ENCODE data around the gene INSYN2A.

The INSYN2A gene

DNA sequence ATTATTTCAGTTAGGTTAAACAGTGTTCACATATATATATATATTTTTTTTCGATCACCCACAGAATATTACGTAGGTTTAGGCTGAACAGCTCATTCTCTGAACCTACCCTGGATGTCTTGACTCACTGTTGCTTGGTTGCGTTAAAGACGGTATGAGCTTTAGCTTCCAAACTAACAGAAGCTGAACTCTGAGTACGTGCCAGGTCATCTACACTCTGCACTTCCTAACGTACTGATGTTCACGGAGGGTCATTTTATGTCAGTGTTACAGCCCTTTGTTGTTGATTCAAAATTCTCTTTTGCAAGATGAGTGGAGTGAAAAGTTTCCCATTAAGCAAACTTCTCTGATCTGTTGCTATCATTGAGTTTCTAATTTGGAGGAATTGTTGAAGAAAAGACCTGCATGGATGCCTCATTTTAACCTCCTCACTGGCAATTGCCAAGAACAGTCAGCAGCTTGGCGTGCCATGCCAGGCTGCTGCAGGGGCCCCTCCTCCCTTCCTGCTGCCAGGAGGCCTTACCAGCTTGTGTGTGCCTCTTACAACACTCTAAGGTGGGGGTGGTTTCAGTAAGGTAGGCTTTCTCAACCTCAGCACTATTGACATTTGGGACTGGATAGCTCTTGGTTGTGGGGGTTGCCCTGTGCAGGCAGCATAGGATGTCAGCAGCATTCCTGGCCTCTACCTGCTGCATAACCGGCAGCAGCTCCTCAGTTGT lies 44.3 kb downstream of the INSYN2A start:
- DNase-seq: no peak

GRCh38 chr10:127151541-127151940 lies 44.9 kb downstream of the INSYN2A start:
- DNase-seq: no peak

GRCh38 chr10:127150136-127150535 lies 46.3 kb downstream of the INSYN2A start:
- DNase-seq: no peak

DNA sequence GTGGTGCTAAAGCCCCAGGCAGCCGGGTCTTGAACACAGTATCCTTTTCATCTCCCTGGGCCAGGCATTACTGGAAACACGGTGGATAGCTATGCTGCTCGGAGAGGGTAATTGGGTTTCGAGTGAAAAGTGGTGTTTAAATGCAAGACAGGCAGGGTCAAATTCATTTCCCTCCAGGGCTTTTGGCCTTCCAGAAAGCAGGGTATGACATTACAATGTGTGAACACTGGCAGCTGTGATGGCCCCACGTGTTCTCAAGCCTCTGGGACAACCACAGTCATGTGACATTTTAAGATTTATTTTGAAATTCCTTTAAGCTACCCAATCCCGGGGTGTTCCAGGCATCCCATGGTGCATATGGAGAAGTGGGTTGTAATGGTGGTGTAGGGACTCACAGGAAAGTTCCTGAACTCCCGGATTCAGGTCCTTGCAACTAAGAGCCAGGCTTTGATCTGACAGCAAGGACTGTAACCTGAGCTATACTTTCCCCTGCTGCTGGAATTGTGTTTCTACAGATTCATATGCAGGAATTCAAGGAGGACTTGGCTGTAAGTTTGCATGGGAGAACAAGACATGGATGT lies 46.8 kb downstream of the INSYN2A start:
- no peak for DNase-seq

DNA sequence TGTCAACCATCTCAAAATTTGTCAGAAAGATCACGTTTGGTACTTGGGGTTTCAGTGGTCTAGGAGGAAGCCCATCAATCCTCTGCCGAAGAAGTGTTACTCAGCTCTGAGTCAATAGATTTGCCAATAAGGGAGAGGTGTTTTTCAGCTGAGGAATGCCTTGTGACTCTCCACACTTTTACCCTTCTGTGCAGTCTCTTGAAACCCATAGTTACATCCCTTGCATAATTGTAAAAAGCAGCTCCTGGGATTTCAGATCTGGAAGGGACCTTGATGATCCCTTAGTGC lies 47.5 kb downstream of the INSYN2A start:
- DNase-seq: no peak

- DNase-seq: no peak
Observed at GRCh38 chr10:127148066-127148932, 48.1 kb downstream of the INSYN2A start.

DNA sequence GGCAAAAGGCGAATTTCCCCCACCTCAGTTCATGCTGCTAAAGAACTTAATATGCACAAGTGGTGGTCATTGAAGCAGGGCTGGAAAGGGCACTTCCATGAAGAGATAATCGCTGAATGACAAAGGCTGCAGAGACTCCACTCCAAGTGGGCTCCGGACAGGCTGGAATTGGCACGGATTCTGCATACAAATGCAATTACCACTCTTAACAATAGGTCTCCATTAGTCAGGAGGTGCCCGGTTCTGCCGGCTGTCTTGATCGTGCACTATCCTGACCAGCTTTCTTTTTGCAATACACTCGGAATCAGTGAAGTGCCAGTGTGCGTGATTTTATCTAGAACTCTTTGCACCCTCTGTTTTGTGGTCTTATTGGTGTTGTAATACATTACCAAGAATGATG lies 49.7 kb downstream of the INSYN2A start:
- no peak for DNase-seq

All from stimulated activated CD4-positive, alpha-beta T cell treated with anti-CD3 and anti-CD28 coated beads, Interleukin-2, amount 100 ng/mL, for 24 hours (primary cell).